Loucy (cell line): Measurements from ENCODE around the gene DISC1.
A peak's percentile ranks its signal among the peaks of the same experiment; 100 is the strongest.

Experiments
- EZH2phosphoT487 ChIP-seq: fragments of 200-600 bp; IDR thresholded peaks from 2 replicates; pipeline ENCODE4 v1.6.1; 2018; ENCODE audit warnings: antibody characterized with exemption, mild to moderate bottlenecking, moderate library complexity, borderline replicate concordance
- TF ChIP-seq, protein P1 (sequence below): fragments of 200-600 bp; sonication (generic); conservative IDR thresholded peaks from 2 replicates; pipeline ENCODE4 v1.5.1; 2014; ENCODE audit warnings: mild to moderate bottlenecking, antibody characterized with exemption, low read length

DNA sequence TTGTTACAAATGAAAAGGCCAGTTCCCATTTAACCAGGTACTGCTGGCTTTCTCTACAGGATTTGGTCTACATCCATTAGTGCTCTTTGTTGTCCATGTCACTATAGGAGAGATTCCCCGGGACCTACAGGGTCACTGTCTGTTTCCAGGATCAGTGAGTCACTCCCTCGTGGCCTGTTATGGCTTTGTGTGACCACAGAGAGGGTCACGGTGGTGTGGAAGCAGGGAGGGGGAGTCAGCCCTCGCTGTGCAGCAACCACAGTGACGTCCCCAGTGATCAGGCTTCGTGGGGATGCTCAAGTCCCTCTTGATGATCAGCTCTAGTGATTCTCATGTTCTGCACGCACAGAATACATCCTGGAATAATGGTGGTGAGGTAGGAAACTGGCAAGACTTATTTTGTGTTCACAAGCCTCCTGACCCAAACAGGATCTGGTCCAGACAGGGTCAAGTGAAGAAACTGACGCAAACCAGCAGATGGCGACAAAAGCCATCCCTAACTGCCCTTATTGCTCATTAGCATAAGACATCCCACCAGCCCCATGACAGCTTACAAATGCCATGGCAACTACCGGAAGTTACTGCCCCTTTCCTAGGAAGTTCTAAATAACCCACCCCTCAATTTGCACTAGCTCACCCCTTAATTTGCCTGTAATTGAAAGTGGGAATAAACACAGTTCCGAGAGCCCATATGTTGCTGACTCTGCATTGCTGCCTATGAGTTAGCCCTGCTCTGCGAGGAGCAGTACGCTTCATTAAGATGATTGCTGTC, 98.5 kb downstream of the DISC1 start:
- TF ChIP-seq, protein P1, sequence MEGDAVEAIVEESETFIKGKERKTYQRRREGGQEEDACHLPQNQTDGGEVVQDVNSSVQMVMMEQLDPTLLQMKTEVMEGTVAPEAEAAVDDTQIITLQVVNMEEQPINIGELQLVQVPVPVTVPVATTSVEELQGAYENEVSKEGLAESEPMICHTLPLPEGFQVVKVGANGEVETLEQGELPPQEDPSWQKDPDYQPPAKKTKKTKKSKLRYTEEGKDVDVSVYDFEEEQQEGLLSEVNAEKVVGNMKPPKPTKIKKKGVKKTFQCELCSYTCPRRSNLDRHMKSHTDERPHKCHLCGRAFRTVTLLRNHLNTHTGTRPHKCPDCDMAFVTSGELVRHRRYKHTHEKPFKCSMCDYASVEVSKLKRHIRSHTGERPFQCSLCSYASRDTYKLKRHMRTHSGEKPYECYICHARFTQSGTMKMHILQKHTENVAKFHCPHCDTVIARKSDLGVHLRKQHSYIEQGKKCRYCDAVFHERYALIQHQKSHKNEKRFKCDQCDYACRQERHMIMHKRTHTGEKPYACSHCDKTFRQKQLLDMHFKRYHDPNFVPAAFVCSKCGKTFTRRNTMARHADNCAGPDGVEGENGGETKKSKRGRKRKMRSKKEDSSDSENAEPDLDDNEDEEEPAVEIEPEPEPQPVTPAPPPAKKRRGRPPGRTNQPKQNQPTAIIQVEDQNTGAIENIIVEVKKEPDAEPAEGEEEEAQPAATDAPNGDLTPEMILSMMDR, result peak; percentile 84
- no peak for TF ChIP-seq EZH2phosphoT487
